ENCODE results near the gene YPEL3. TPM values are rescaled to one million over a fixed set of nuclear protein-coding genes. Genes with fewer than 3 reads are reported as not detected.

Gene YPEL3
- total RNA-seq, 2 experiments from 2014 or later = 154 to 166 TPM

DNA sequence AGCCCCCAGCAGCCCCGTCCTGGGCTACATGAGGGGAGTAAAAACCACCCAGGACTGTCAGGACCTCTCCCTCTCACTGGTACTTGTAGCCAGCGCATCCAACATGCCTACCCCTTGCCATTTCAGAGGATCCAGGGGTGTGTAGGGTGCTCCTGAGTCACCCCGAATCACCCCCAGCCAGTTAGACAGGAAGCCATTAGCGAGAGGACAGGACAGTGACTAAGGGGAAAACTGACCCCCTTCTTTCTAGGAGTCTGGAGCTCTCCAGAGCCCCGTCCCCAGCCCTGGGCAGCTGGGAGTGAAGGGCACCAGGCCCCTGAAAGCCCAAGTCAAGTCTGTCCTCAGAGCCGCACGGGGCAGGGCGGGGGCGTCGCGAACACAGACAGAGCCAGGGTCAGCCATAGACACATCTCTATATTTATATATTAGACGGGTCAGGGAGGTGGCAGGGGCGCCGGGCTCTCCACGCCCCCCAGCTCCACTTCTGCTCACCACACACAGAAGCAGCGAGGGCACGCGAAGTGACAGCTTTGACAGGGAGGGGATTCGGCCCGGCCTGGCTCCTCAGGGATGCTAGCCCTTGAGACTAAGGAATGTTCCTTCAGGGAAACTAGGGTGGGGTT, 17.8 kb upstream of the YPEL3 start:
- Mint-ChIP-seq H3K36me3 (ENCODE audit: low read depth) (peaks cover 51% of the 10 kb centered on the region), H3K27ac (no peak overlapping the region), H3K4me3 (no peak overlapping the region), H3K27me3 (no peaks in the 10 kb centered on the region), H3K4me1 (ENCODE audit: low read depth) (peaks cover 4% of the 10 kb centered on the region), H3K9me3 (no peaks in the 10 kb centered on the region)
- Histone ChIP-seq H3K4me1 (ENCODE audit: insufficient read depth, low read length) (peaks cover 40% of the 10 kb centered on the region), H3K27me3 (ENCODE audit: control insufficient read depth in 1 of 2, insufficient read depth in 2 of 2, low read length in 2 of 2) (no peaks in the 10 kb centered on the region), H3K4me3 (ENCODE audit: low read length) (no peak overlapping the region), H3K36me3 (ENCODE audit: insufficient read depth, low read length) (peaks cover 43% of the 10 kb centered on the region), H3K27ac (ENCODE audit: low read depth in 1 of 2, low read length in 2 of 2) (no peak overlapping the region), H3K9me3 (ENCODE audit: control insufficient read depth in 1 of 2, insufficient read depth in 1 of 2, low read length in 2 of 2) (no peaks in the 10 kb centered on the region)
- no peak for TF ChIP-seq CTCF (IDR thresholded peaks at IDR 0.05)
- ChIA-PET CTCF (no interaction called here), POLR2A (interaction anchor here (0.9 to 1.2 kb wide), 2 partner anchors 70 to 72 kb away, joined by 3 to 6 read pairs; partner anchors contain the start of gene CORO1A)
- DNase-seq (no peak), ATAC-seq (ENCODE audit: poor library complexity) (no peak)
- intact Hi-C loops (cut with DNase I, micrococcal nuclease) = loop anchor here in 1 of 2 experiments (10.0 kb wide), 1 partner anchor 49 kb away; the partner anchor contains the start of gene ALDOA

DNA sequence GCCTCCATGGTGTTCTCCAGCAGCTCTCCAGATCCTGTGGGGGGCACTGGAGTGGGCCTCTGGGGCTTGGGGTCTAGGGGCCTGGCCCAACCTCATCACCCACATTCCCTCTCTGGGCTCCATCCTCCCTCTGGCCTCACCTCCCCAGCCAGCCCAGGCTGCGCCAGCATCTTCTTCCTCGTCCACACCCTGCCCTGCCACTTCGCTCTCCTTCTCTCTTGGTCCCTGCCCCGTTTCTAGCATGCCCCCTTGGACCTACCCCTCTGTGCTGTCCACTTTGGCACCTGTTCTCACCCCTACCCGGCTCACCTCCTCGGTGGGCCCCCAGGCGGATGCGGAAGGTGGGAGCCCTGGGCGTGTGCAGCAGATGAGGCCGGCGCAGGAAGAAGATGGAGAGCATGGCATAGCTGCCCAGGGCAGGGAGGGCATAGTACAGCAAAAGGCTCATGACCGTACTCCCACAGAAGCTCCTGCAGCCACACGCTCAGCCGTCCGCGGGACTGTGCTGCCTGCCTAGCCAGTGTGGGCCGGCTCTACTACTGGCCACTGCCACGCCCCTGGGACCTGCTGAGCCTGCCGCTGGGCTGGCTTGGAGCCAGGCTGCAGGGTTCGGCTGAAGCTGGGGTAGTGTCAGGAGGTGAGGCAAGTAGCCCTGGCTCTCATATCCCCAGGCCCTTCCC, 17.2 kb upstream of the YPEL3 start, which contains the start of gene GDPD3:
Gene GDPD3, minus strand, starts transcription at position 507 of the 680 bp plus-strand sequence. Its CDS starts 59 bp downstream, at position 448.
- DNase-seq (no peak), ATAC-seq (ENCODE audit: poor library complexity) (no peak)
- CTCF ChIA-PET = interaction anchor here (0.9 to 1.8 kb wide), 5 partner anchors 10 to 296 kb away, joined by 3 to 18 read pairs (median 4); partner anchors contain the start of gene TBX6
- Histone ChIP-seq H3K4me1 (ENCODE audit: insufficient read depth, low read length) (peaks cover 40% of the 10 kb centered on the region), H3K36me3 (ENCODE audit: insufficient read depth, low read length) (peaks cover 41% of the 10 kb centered on the region), H3K4me3 (ENCODE audit: low read length) (no peak within 1 kb of the TSS), H3K9me3 (ENCODE audit: control insufficient read depth in 1 of 2, insufficient read depth in 1 of 2, low read length in 2 of 2) (no peaks in the 10 kb centered on the region), H3K27me3 (ENCODE audit: control insufficient read depth in 1 of 2, insufficient read depth in 2 of 2, low read length in 2 of 2) (no peaks in the 10 kb centered on the region), H3K27ac (ENCODE audit: low read depth in 1 of 2, low read length in 2 of 2) (no peak within 1 kb of the TSS)
- Mint-ChIP-seq H3K27me3 (no peaks in the 10 kb centered on the region), H3K9me3 (no peaks in the 10 kb centered on the region), H3K4me1 (ENCODE audit: low read depth) (peaks cover 4% of the 10 kb centered on the region), H3K4me3 (no peak within 1 kb of the TSS), H3K27ac (no peak within 1 kb of the TSS), H3K36me3 (ENCODE audit: low read depth) (peaks cover 52% of the 10 kb centered on the region)
- POLR2A ChIA-PET = interaction anchor here (0.9 to 2.3 kb wide), 4 partner anchors 18 to 73 kb away, joined by 3 to 12 read pairs (median 6); partner anchors contain the start of genes CORO1A and YPEL3
- intact Hi-C loops (cut with DNase I, micrococcal nuclease) = loop anchor here in 1 of 2 experiments (10.0 kb wide), 1 partner anchor 48 kb away; the partner anchor contains the start of gene ALDOA
- TF ChIP-seq CTCF (IDR thresholded peaks at IDR 0.05) = peak; percentile 29

GRCh38 chr16:30112197-30113030, 16.4 kb upstream of the YPEL3 start:
- no peaks in the 10 kb centered on the region for H3K9me3 ChIP-seq (ENCODE audit: control insufficient read depth in 1 of 2, insufficient read depth in 1 of 2, low read length in 2 of 2)
- Mint-ChIP-seq H3K4me1 (ENCODE audit: low read depth) (peaks cover 4% of the 10 kb centered on the region), H3K4me3 (no peak overlapping the region), H3K9me3 (no peaks in the 10 kb centered on the region), H3K27me3 (no peaks in the 10 kb centered on the region), H3K36me3 (ENCODE audit: low read depth) (peaks cover 60% of the 10 kb centered on the region), H3K27ac (no peak overlapping the region)
- ATAC-seq (ENCODE audit: poor library complexity) = peak; percentile 52
- ChIA-PET CTCF (interaction anchor here (0.6 to 1.8 kb wide), 7 partner anchors 9 to 297 kb away, joined by 3 to 18 read pairs (median 3); partner anchors contain the start of gene TBX6), POLR2A (interaction anchor here (0.8 to 2.3 kb wide), 7 partner anchors 11 to 305 kb away, joined by 3 to 12 read pairs (median 4); partner anchors contain the start of genes ALDOA, CORO1A, MAPK3 and YPEL3)
- DNase-seq = peak in 12 of 14 experiments; percentile 35 to 77 (median 52)
- H3K4me1 ChIP-seq (ENCODE audit: insufficient read depth, low read length) = peaks cover 40% of the 10 kb centered on the region
- intact Hi-C loops (cut with DNase I, micrococcal nuclease) = loop anchor here in 1 of 2 experiments (10.0 kb wide), 1 partner anchor 48 kb away; the partner anchor contains the start of gene ALDOA
- no peak overlapping the region for H3K27ac ChIP-seq (ENCODE audit: low read depth in 1 of 2, low read length in 2 of 2)
- TF ChIP-seq CTCF (IDR thresholded peaks at IDR 0.05) = peak; percentile 71
- no peaks in the 10 kb centered on the region for H3K27me3 ChIP-seq (ENCODE audit: control insufficient read depth in 1 of 2, insufficient read depth in 2 of 2, low read length in 2 of 2)
- peaks cover 39% of the 10 kb centered on the region for H3K36me3 ChIP-seq (ENCODE audit: insufficient read depth, low read length)
- no peak overlapping the region for H3K4me3 ChIP-seq (ENCODE audit: low read length)

Data from CD4-positive, alpha-beta T cell (primary cell).